HG03095 (cell line): ENCODE results near the gene PRICKLE2.

Source experiments
- ATAC-seq: cut with Tn5 transposase; IDR thresholded peaks from one replicate; pipeline ENCODE4 v1.9.1; 2021; ENCODE audit warnings: moderate library complexity; ENCODE audit not compliant: unreplicated experiment

The PRICKLE2 gene

GRCh38 chr3:64080616-64081234, 144.5 kb downstream of the PRICKLE2 start:
- ATAC-seq, result no peak

- ATAC-seq, result no peak
Observed at GRCh38 chr3:64079369-64080150, 145.7 kb downstream of the PRICKLE2 start.

GRCh38 chr3:64078966-64079365, 146.3 kb downstream of the PRICKLE2 start:
- no peak for ATAC-seq

- ATAC-seq, result no peak
Observed at GRCh38 chr3:64074895-64075679, 150.2 kb downstream of the PRICKLE2 start.

- no peak for ATAC-seq
Observed at GRCh38 chr3:64074060-64074459, 151.2 kb downstream of the PRICKLE2 start.

- no peak for ATAC-seq
Observed at GRCh38 chr3:64073158-64073761, 152.0 kb downstream of the PRICKLE2 start.

- ATAC-seq, result no peak
Observed at GRCh38 chr3:64072126-64072525, 153.1 kb downstream of the PRICKLE2 start.

GRCh38 chr3:64070704-64071103, 154.6 kb downstream of the PRICKLE2 start:
- no peak for ATAC-seq

GRCh38 chr3:64067506-64068346, 157.5 kb downstream of the PRICKLE2 start:
- ATAC-seq, result no peak

GRCh38 chr3:64064804-64065203, 160.5 kb downstream of the PRICKLE2 start:
- ATAC-seq, result no peak

GRCh38 chr3:64063983-64064438, 161.3 kb downstream of the PRICKLE2 start:
- ATAC-seq, result no peak

- ATAC-seq, result no peak
Observed at GRCh38 chr3:64063207-64063982, 161.9 kb downstream of the PRICKLE2 start.

GRCh38 chr3:64061628-64062027, 163.6 kb downstream of the PRICKLE2 start:
- ATAC-seq, result no peak

GRCh38 chr3:64059484-64060175, 165.6 kb downstream of the PRICKLE2 start:
- no peak for ATAC-seq

- no peak for ATAC-seq
Observed at GRCh38 chr3:64058566-64058965, 166.7 kb downstream of the PRICKLE2 start.

- ATAC-seq, result no peak
Observed at GRCh38 chr3:64057231-64057630, 168.0 kb downstream of the PRICKLE2 start.

- ATAC-seq, result no peak
Observed at GRCh38 chr3:64056606-64057180, 168.6 kb downstream of the PRICKLE2 start.

GRCh38 chr3:64055076-64055475, 170.2 kb downstream of the PRICKLE2 start:
- ATAC-seq, result no peak

- no peak for ATAC-seq
Observed at GRCh38 chr3:64054488-64054887, 170.8 kb downstream of the PRICKLE2 start.
